IMR-90 (cell line): ENCODE measurements around the gene SOSTDC1. TPM values are rescaled to one million over a fixed set of nuclear protein-coding genes. Genes with fewer than 3 reads are reported as not detected.

Source experiments
- ATAC-seq: fragments of 200-7000 bp; cut with Tn5 transposase; 2 replicates; pipeline ENCODE4 v1.9.1; 2020; ENCODE audit warnings: low read depth, mild to moderate bottlenecking, moderate library complexity
- BruUV-seq: library from RNA; stranded (reverse); fragments of 400-500 nt; replicated peaks from 2 replicates; lab custom pipeline; 2021; lab: Mats Ljungman, UMichigan
- CTCF ChIA-PET: fragments of 300-600 bp; formaldehyde crosslinking; extraction: SDS; loops from one replicate; lab custom pipeline; 2021; ENCODE audit warnings: antibody characterized with exemption; lab: Yijun Ruan, JAX
- POLR2A ChIA-PET: fragments of 300-600 bp; sonication (Branson Sonifier 250); formaldehyde crosslinking; loops from one replicate; lab custom pipeline; 2022; ENCODE audit warnings: antibody characterized with exemption; ENCODE audit not compliant: unreplicated experiment; lab: Charles Lee
- DNase-seq: peaks from one replicate; pipeline ENCODE4 v3.0.0; 2013
- H2AFZ ChIP-seq: replicated peaks from 2 replicates; pipeline ENCODE3; 2013; ENCODE audit warnings: low read length, mild to moderate bottlenecking; ENCODE audit not compliant: poor library complexity
- H2AK5ac ChIP-seq: 2 replicates; pipeline ENCODE4 v1.6.1; 2013; ENCODE audit warnings: low read depth, low read length, inconsistent platforms
- H2AK9ac ChIP-seq: replicated peaks from 2 replicates; pipeline ENCODE3; 2013; ENCODE audit warnings: mild to moderate bottlenecking, low read depth, low read length, moderate library complexity; ENCODE audit not compliant: poor library complexity
- H2BK120ac ChIP-seq: 2 replicates; pipeline ENCODE4 v1.6.1; 2013; ENCODE audit warnings: low read depth, low read length, inconsistent platforms
- H2BK15ac ChIP-seq: 3 replicates; pipeline ENCODE4 v1.6.1; 2013; ENCODE audit warnings: low read depth, low read length, inconsistent platforms
- H2BK20ac ChIP-seq: 2 replicates; pipeline ENCODE4 v1.6.1; 2013; ENCODE audit warnings: low read depth, mild to moderate bottlenecking, inconsistent platforms, low read length, moderate library complexity
- H2BK5ac ChIP-seq: 2 replicates; pipeline ENCODE4 v1.6.1; 2013; ENCODE audit warnings: mild to moderate bottlenecking, low read depth, low read length, inconsistent platforms; ENCODE audit not compliant: poor library complexity, severe bottlenecking
- H3K14ac ChIP-seq: replicated peaks from 2 replicates; pipeline ENCODE4 v1.6.1; 2013; ENCODE audit warnings: low read depth, low read length, inconsistent platforms
- H3K18ac ChIP-seq: 2 replicates; pipeline ENCODE4 v1.6.1; 2013; ENCODE audit warnings: low read depth, low read length, control low read depth
- H3K23ac ChIP-seq: 2 replicates; pipeline ENCODE4 v1.6.1; 2013; ENCODE audit warnings: low read depth, low read length, inconsistent platforms
- H3K27ac ChIP-seq: 2 replicates; pipeline ENCODE4 v1.5.1; 2013; ENCODE audit warnings: mild to moderate bottlenecking, control low read depth, low read length; ENCODE audit not compliant: insufficient read depth
- H3K27me3 ChIP-seq: 2 replicates; pipeline ENCODE4 v1.6.1; 2013; ENCODE audit warnings: low read length; ENCODE audit not compliant: control insufficient read depth, insufficient read depth
- H3K36me3 ChIP-seq: 2 replicates; pipeline ENCODE4 v1.6.1; 2013; ENCODE audit warnings: low read length, mixed read lengths; ENCODE audit not compliant: control insufficient read depth, insufficient read depth
- H3K4ac ChIP-seq: 2 replicates; pipeline ENCODE4 v1.6.1; 2013; ENCODE audit warnings: low read depth, low read length, inconsistent platforms
- H3K4me1 ChIP-seq: 2 replicates; pipeline ENCODE4 v1.6.1; 2013; ENCODE audit warnings: low read length, mixed read lengths; ENCODE audit not compliant: control insufficient read depth, insufficient read depth
- H3K4me2 ChIP-seq: 2 replicates; pipeline ENCODE4 v1.6.1; 2013; ENCODE audit warnings: low read depth, mild to moderate bottlenecking, control low read depth, low read length, moderate library complexity
- H3K4me3 ChIP-seq: 2 replicates; pipeline ENCODE4 v1.5.1; 2013; ENCODE audit warnings: low read depth, mild to moderate bottlenecking, control low read depth, low read length, moderate library complexity; ENCODE audit not compliant: insufficient read depth
- H3K56ac ChIP-seq: 2 replicates; pipeline ENCODE4 v1.6.1; 2013; ENCODE audit warnings: low read length, inconsistent platforms; ENCODE audit not compliant: insufficient read depth; ENCODE audit errors: extremely low read depth
- H3K79me1 ChIP-seq, 2 experiments: 2 replicates each; pipeline ENCODE4 v1.6.1; 2013; ENCODE audit warnings: low read length in 2 of 2, inconsistent platforms in 1 of 2, low read depth in 1 of 2
- H3K9ac ChIP-seq: 2 replicates; pipeline ENCODE4 v1.6.1; 2013; ENCODE audit warnings: low read depth, low read length, control low read depth
- H3K9me1 ChIP-seq: 2 replicates; pipeline ENCODE4 v1.6.1; 2013; ENCODE audit warnings: low read length, inconsistent platforms; ENCODE audit not compliant: insufficient read depth
- H3K9me3 ChIP-seq: 2 replicates; pipeline ENCODE4 v1.6.1; 2013; ENCODE audit warnings: low read length; ENCODE audit not compliant: control insufficient read depth, insufficient read depth
- H4K20me1 ChIP-seq: 2 replicates; pipeline ENCODE4 v1.6.1; 2013; ENCODE audit warnings: low read length, inconsistent platforms; ENCODE audit not compliant: insufficient read depth
- H4K5ac ChIP-seq: 2 replicates; pipeline ENCODE4 v1.6.1; 2013; ENCODE audit warnings: mild to moderate bottlenecking, low read depth, low read length, control low read depth
- H4K8ac ChIP-seq, 2 experiments: 2 replicates each; pipeline ENCODE4 v1.6.1; 2013; ENCODE audit warnings: low read depth in 2 of 2, low read length in 2 of 2, control low read depth in 1 of 2, inconsistent platforms in 1 of 2
- H4K91ac ChIP-seq: 2 replicates; pipeline ENCODE4 v1.6.1; 2013; ENCODE audit warnings: low read depth, low read length, inconsistent platforms; ENCODE audit not compliant: insufficient read depth
- BHLHE40 ChIP-seq: fragments of 150-350 bp; IDR thresholded peaks from 2 replicates; pipeline ENCODE4 v1.6.1; 2016; ENCODE audit warnings: mild to moderate bottlenecking, low read depth, low read length
- CEBPB ChIP-seq: IDR thresholded peaks from 2 replicates; pipeline ENCODE4 v1.6.1; 2012; ENCODE audit warnings: low read depth, low read length, improper control_type of control experiment
- CTCF ChIP-seq: conservative IDR thresholded peaks from 2 replicates; pipeline ENCODE4 v1.5.1; 2012; ENCODE audit warnings: mild to moderate bottlenecking, low read depth, low read length, improper control_type of control experiment
- ELK1 ChIP-seq: fragments of 150-350 bp; IDR thresholded peaks from 2 replicates; pipeline ENCODE4 v1.6.1; 2016; ENCODE audit warnings: low read depth, mild to moderate bottlenecking, low read length, moderate library complexity, borderline replicate concordance
- FOS ChIP-seq: fragments of 150-350 bp; IDR thresholded peaks from 2 replicates; pipeline ENCODE4 v1.6.1; 2016; ENCODE audit warnings: low read depth, low read length
- MAFK ChIP-seq: IDR thresholded peaks from 2 replicates; pipeline ENCODE4 v1.6.1; 2012; ENCODE audit warnings: low read depth, low read length, improper control_type of control experiment
- MXI1 ChIP-seq: IDR thresholded peaks from 2 replicates; pipeline ENCODE4 v1.6.1; 2012; ENCODE audit warnings: low read depth, mild to moderate bottlenecking, low read length, moderate library complexity, borderline replicate concordance
- POLR2A ChIP-seq: IDR thresholded peaks from 2 replicates; pipeline ENCODE4 v1.6.1; 2012; ENCODE audit warnings: mild to moderate bottlenecking, low read depth, low read length
- RAD21 ChIP-seq: IDR thresholded peaks from 2 replicates; pipeline ENCODE4 v1.6.1; 2012; ENCODE audit warnings: low read length, improper control_type of control experiment
- SMC3 ChIP-seq: fragments of 150-350 bp; IDR thresholded peaks from 2 replicates; pipeline ENCODE4 v1.6.1; 2016; ENCODE audit warnings: low read depth, mild to moderate bottlenecking, antibody characterized with exemption, low read length, moderate library complexity
- WGBS, 2 experiments: methylation state at CpG; one replicate each; pipeline versions ENCODE4 v1.1.5 to v1.1.7; 2013; ENCODE audit warnings: missing lambda C conversion rate in 2 of 2; ENCODE audit not compliant: insufficient read length in 1 of 2; ENCODE audit errors: extremely low coverage in 2 of 2; 5-methylcytosine and 5-hydroxymethylcytosine counted together
- dilution Hi-C: fragments of 300-500 bp; cut with HindIII; formaldehyde crosslinking; loops from one replicate; pipeline ENCODE4 v1.14.3; 2018; ENCODE audit warnings: low sequenced_read_pairs; ENCODE audit not compliant: unreplicated experiment
- in situ Hi-C: fragments of 300-500 bp; cut with MboI; formaldehyde crosslinking; loops from 3 replicates; pipeline ENCODE4 v1.14.3; 2019; ENCODE audit warnings: low sequenced_read_pairs, inconsistent platforms, mixed read lengths
- intact Hi-C: fragments of 100-400 bp; cut with micrococcal nuclease; formaldehyde crosslinking; loops from 2 replicates; pipeline ENCODE4 v1.10.0; 2022
- polyA plus RNA-seq, 3 experiments: library from polyadenylated mRNA; depleted of rRNA; stranded (reverse); fragments of >200 nt; gene quantifications; 2 replicates each; pipeline ENCODE4 v1.2.3, GENCODE V29; 2012; ENCODE audit warnings: low replicate concordance in 1 of 3
- total RNA-seq: library from RNA; depleted of rRNA; stranded (reverse); fragments of >200 nt; gene quantifications from 2 replicates; pipeline ENCODE4 v1.2.3, GENCODE V29; 2012

Gene SOSTDC1
- total and polyA plus RNA-seq, 2 of the 4 experiments (the other 2 are of a cell fraction) = 0.07 TPM; not detected in 1

GRCh38 chr7:16514271-16514670 lies 48.7 kb upstream of the SOSTDC1 start:
- CTCF ChIA-PET = no interaction called here
- Histone ChIP-seq H3K4ac (no peak overlapping the region), H2AK9ac (no peak overlapping the region), H2BK15ac (no peak overlapping the region), H4K20me1 (no peaks in the 10 kb centered on the region), H2AFZ (no peak overlapping the region), H2BK20ac (no peak overlapping the region), H3K27ac (no peak overlapping the region), H4K5ac (no peak overlapping the region), H2BK120ac (no peak overlapping the region), H3K4me1 (no peaks in the 10 kb centered on the region), H2BK5ac (no peak overlapping the region), H3K4me3 (no peak overlapping the region), H3K18ac (no peak overlapping the region), H3K79me1 (no peaks in the 10 kb centered on the region), H3K23ac (no peak overlapping the region), H3K14ac (no peak overlapping the region), H3K56ac (no peak overlapping the region), H3K9me3 (no peaks in the 10 kb centered on the region), H2AK5ac (no peak overlapping the region), H3K36me3 (no peaks in the 10 kb centered on the region), H3K27me3 (0 out of 2 replicates have a peak, but pooled peaks cover 2% of the 10 kb centered on the region), H3K9ac (no peak overlapping the region), H3K4me2 (no peak overlapping the region), H4K8ac (no peak overlapping the region), H3K9me1 (no peaks in the 10 kb centered on the region), H4K91ac (no peak overlapping the region)
- intact Hi-C loops (no loop called here), dilution Hi-C loops (no loop called here), in situ Hi-C loops (no loop called here)
- no peak for ATAC-seq
- DNase-seq = no peak
- WGBS, 2 experiments = no CpG with 5 or more reads among the region's 1 CpG
- TF ChIP-seq RAD21 = no peak
- TF ChIP-seq FOS = no peak
- no peak for TF ChIP-seq CTCF
- TF ChIP-seq ELK1 = no peak
- TF ChIP-seq CEBPB = no peak
- no peak for TF ChIP-seq MXI1
- TF ChIP-seq POLR2A = no peak
- no peak for TF ChIP-seq SMC3
- TF ChIP-seq BHLHE40 = no peak
- no peak for TF ChIP-seq MAFK
- BruUV-seq = no TSS peak
- POLR2A ChIA-PET = no interaction called here
